Skeletal muscle cell (primary cell): ENCODE measurements around the gene HNRNPL.
"Not testable (repeated sequence)": the region's sequence is repeated elsewhere in the genome, so short reads cannot be mapped to it uniquely, and the experiment has no call there.

Experiments used
- DNase-seq: peaks from one replicate; pipeline ENCODE4 v3.0.0-alpha.2; 2010; ENCODE audit warnings: low read depth
- H3K4me3 ChIP-seq: 2 replicates; pipeline ENCODE4 v1.5.1; 2011; ENCODE audit warnings: low read depth, mild to moderate bottlenecking, control low read depth, low read length, moderate library complexity

The HNRNPL gene

DNA sequence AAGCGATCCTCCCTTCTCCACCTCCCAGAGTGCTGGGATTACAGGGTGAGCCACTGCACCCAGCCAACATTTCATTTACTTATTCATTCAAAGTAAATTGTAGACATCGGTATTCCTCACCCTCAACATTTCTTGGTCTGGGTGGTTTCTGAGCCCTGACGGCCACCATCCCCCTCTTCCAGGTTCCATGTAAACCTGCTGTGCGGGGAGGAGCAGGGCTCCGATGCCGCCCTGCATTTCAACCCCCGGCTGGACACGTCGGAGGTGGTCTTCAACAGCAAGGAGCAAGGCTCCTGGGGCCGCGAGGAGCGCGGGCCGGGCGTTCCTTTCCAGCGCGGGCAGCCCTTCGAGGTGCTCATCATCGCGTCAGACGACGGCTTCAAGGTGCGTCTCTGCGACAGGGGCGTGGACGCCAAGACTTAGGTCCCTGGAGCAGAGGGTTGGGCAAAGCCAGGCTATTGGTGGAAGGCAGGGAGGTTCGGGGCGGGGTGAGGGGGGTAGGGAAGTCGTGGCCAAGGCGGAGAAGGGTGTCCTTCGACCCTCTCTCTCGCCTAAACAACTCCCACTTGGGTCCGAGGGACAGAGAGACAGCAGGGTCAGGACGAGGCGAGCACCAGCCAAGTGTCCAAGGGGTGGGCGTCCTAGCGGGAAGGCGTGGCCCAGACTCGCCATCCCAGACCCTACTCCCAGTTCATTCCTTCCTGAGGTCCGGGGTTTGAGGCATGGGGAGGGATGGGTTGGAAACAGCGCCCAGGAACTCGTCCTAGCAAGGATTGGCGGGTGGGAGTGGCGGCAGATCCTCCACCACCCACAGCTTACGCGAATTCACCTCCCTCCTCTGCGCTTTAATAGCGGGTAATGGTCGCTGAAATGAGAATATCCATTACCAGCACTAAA is 59.0 kb downstream of the HNRNPL start:
- H3K4me3 ChIP-seq: peak overlapping the region; percentile 15
- not testable (repeated sequence) for DNase-seq

DNA sequence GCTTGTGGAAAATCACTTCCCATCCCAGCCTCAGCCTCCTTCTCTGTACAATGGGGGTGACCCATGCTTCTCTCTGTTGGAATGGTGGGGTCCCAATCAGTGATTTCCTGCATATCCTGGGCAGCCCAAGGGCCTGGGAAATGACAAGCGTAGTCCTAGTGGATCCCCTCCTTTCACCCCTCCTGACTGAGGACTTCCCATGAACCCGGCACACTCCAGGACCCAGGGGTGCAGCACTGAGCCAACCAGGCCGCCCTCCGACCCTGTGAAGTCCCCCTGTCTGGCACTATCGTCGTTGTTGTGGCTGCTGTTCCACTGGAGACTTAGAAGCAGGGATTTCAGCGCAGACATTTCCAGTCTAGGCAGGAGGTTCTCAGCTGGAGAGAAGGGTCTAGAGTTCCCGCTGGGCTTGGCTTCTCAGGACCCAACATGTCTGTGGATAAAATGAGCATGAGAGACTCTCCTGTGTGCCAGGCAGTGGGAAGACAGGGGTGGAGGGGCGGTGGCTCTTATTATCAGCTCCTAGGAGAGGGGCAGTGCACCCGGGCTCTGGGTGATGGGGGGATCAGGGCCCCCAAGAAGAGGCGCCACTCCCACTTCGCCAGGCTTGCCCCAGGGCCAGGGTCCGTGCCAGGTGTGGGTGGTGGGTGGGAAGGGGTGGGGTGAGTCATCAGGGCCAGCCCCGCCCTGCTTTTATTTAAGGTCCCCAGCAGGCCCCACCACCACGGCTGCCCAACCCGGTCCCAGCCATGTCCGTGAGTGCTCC is 61.1 kb downstream of the HNRNPL start, which contains the start of gene LGALS7B:
LGALS7B (plus strand) TSS at position 723 of the 766 bp plus-strand sequence; CDS start at position 750, 27 bp downstream.
- DNase-seq: no peak
- no peak within 1 kb of the TSS for H3K4me3 ChIP-seq

DNA sequence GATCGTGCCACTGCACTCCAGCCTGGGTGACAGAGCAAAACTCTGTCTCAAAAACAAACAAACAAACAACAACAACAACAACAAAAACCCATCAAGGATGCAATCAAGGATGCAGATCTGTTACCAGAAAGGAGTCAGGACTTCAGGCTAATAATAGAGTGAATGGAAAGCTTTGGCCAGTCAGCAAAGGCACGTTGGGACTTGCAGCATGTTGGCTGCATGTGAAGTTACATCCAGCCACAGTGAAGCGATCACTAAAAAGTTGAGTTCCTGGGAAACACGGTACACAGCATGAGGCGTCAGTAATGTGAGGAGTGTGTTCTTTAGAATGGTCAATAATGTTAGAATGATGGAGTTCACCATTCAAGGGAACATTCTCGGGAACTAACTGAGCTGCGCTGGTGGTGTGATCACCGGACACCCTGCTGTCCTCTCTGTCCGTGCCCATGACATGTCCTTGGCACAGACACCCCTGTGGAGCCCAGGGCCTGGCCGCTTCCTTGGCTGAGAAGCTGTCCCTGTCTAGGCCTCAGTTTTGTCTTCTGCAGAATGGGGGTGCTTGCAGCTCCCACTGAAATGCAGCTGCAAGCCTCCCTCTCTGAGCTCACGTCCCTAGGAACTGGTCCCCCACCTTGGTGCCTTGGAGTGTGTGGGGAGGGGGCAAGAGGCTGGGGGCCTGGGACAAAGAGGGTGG is 63.1 kb downstream of the HNRNPL start:
- no peak overlapping the region for H3K4me3 ChIP-seq
- no peak for DNase-seq
